Stimulated activated CD8-positive, alpha-beta memory T cell treated with anti-CD3 and anti-CD28 coated beads, Interleukin-7, amount 100 ng/mL, for 48 hours (primary cell): ENCODE data around the gene SLFN12L.

ENCODE experiments used
- DNase-seq, 2 donors: peaks; one replicate each; pipeline ENCODE4 v3.0.0-alpha.2; 2020; ENCODE audit warnings: low read depth in 1 of 2; ENCODE audit errors: extremely low read depth in 1 of 2

Gene SLFN12L

DNA sequence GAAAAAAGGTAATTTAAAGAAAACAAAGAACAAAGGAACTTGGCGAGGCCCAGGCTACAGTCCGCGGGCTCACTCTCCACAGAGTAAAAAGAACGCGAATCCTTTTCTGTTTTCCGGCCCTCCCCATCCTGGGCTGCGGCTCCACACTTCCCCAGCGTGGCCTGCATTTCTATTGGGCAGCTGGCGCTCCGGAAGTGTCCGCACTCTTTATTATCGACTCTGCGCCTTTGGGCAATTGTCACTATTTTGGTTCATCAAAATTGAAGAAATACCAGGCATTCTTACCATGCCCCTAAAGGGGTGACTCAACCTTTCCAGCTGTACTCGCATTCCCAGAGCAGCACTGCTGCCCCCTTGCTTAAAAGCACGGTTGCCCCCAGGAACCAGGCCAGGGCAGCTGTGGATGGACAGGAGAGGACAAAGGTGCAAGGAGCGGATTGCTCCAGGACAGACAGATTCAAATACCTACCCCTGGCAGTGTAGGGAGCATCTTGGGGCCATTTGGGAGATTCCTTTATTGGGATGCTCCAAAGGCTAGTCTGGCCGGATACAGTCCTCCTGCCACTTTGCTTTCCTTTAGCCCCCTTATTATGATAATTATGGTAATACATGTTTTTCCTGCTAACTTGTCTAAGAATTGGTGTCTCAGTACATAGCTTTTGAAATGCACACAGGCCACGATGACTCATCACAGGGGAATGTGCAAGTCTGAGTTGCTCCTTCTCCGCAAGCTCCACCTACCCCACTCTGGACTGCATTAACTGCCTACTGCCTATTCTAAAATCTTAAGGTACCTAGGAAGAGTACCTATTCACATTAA is 104.2 kb downstream of the SLFN12L start:
- peak in 1 of 2 donors; percentile 76 for DNase-seq

DNA sequence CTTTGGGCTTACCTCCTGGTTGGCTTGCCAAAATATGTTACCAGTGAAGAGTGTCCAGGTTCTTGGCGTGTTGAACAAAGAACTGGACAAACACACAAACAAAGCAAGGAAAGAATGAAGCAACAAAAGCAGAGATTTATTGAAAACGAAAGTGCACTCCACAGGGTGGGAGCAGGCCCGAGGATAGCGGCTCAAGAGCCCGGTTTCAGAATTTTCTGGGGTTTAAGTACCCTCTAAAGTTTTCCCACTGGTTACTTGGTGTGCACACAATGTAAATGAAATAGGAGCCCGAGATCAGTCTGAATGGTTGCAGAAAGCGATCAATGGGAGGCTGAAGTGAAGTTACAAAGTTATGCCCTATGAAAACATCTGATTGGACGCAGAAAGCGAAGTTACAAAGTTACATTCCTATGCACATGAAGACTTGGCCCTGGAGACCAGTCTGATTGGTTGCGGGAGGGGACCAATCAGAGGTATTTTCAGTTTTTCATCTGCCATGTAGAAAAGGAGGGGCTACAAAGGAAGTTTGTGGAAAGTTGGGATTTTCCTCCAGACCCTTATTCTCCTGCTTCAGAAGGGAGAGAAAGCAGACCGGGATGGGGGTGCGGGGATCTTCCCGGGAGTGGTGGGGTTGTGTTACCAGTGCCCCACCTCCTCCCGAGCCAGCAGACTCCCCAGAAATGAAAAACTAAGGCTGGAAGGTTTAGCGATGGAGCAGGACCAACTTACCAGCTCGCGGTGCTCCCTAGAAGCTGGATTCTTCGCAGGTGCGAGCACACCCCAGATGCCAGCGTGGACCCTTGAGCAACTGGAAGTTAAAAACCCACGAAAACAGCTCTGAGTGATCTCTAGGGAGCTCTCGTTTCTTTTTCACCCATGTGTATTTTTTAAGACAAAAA is 105.1 kb downstream of the SLFN12L start, which contains the start of gene SLFN12:
SLFN12 (minus strand) TSS at position 325 of the 899 bp plus-strand sequence. CDS start 9,472 bp downstream, outside the sequence.
- DNase-seq, result no peak

DNA sequence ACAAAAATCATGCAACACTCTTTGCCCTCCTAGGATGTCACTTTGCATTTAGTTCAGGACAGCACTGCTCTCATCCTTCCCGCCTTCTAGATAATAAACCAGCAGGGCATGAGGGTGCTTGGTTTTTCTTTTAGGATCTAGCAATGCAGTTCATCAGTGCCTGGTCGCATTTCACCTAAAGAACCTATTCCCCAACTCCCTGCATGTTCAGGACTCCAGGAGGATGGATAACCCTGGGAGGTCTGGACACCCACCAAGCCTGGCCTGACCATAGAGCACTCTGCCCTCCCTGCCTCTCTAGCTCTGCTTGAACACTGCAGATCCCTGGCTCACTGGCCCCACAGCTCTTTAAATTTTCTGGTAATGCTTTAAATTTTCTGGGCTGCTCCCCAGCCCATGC is 107.8 kb downstream of the SLFN12L start:
- no peak for DNase-seq

DNA sequence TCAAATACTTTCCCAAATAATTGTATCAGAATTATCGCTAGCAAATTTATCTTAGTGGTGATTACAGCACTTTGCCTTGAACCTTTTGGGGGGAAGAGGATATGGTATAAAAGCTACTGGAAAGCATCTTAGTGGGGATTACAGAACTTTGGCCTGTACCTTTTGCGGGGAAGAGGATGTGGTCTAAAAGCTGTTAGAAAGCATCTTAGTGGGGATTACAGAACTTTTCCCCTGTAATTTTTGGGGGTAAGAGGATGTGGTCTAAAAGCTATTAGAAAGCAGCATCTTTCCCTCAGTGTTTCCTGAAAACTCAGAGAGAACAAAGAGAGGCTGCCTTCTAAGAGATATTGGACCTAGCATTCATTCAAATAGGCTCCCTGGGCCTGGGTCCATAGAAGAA is 109.2 kb downstream of the SLFN12L start:
- no peak for DNase-seq

DNA sequence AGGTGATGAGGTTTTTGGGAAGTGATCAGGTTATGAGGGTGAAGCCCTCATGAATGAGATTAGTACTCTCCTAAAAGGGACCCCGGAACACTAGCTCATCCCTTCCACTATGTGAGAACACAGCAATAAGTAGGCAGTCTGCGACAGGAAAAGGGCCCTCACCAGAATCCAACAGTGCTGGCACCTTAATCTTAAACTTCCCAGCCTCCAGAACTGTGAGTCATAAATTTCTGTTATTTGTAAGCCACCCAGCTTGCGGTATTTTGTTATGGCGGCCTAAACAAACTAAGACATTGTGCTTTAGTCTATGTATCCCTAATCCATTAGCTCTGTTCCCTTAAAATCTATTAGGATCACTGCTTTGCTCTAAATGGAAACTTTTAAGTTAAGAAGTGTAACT is 113.7 kb downstream of the SLFN12L start:
- no peak for DNase-seq
